Activated CD4-positive, CD25-positive, alpha-beta regulatory T cell treated with anti-CD3 and anti-CD28 coated beads, Interleukin-2, amount 50 U/mL, for 72 hours (primary cell): ENCODE data around the gene MEIS2.

Experiments used
- DNase-seq: peaks from one replicate; pipeline ENCODE4 v3.0.0; 2021

MEIS2 gene

DNA sequence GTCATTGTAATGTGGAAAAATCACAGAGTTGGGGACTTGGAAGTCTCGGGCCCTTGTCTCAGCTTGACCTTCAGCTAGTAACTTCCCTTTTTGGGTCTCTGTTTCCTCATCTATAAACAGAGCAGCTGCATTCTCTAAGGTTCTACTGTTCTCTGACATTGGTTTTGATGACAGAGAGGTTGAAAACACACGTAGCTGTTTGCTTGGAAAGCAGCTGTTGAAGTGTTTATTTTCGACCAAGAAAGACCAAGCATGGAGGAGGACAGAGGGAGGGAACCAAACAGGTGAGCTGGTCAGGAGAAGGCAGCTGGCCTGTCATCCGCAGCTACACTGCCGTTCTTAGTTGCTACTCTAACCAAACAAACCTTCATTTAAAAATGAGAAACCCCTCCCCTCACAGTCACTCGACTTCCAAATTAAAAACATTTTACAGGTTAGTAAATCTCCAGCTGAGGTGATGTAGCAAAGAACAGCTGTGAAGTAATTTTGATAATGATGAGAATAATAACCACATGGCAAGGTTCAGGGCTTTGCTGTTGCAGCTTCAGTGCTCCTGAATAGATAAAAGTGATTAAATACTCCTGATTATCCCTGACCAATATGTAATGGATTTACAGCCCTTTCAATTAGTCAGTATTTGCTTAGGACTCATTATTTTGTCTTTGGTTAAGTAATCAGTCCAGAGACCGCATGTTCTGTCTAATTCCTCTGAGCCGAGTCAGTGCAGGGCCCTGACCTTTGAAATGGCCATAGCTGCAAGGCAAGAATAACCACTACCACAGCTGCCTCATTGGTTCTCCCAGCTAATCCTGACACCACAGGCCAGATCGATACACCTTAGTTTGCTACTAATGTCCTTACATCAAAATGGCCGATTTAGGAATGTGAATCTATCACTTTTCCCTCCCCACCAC, 65.3 kb downstream of the MEIS2 start:
- no peak for DNase-seq

GRCh38 chr15:37034392-37034791, 66.0 kb downstream of the MEIS2 start:
- no peak for DNase-seq

DNA sequence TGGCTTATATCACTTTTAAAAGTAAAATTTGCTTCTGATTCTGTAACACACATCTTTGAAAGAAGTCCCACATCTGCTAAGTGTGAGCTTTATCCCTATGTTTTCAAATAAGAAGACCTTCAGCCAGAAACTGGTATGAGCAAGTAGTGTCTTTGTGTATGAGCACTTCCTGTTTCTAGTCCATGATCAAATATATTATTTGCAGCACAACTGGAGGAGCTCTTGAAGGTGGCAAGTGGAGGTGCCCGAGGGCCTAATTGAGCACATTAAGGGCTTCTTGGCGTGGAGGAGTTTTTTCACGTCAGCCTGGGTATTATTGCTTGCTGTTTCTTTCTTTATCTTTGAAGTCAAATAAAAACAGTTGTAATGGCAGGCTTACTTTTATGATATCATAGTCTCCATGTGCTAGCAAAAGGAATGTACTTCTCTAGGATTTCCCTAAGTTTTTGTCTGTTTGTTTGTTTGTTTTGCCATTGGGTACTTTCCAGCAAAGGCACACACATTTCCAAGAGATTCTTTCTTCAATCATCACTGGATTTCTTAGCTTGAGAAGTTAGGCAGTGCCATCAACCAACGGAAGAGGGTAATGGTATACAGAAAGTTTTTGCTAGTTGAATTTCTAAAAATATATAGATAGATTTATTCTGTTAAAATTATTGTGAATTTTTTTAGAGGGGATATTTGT, 68.1 kb downstream of the MEIS2 start:
- DNase-seq, result no peak

DNA sequence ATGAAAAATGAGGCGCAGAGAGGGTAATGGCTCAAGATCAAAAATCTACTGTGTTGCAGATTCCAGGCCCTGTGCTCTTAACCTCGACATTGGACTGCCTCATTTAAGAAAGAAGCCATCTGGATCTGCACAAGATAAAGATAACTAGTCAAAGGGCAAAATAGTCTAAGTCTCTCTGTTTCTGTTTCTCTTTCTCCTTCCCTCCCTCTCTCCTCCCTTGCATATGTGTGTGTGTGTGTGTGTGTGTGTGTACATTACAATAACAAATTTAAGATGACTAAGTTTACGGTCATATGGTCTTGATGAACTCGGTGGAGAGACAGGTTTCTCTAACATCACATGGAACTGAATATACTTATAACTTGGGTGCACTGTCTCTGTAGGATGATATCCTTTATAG, 69.2 kb downstream of the MEIS2 start:
- no peak for DNase-seq

- DNase-seq, result no peak
Observed at GRCh38 chr15:37028625-37029296, 71.6 kb downstream of the MEIS2 start.

DNA sequence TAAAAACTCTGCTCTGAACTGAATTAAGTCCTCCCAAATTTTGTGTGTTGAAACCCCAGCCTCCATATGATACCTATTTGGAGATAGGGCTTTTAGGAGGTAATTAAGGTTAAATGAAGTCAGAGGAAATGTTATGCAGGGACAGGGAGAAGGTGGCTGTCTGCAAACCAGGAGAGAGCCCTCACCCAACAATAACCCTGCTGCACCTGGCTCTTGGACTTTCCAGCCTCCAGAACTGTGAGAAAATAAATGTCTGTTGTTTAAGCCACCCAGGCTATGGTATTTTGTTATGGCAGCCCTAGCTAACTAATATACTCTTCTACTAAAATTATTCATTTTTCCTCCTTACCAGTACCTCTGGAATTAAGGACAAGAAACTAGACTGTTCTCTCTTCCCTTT, 79.5 kb downstream of the MEIS2 start:
- DNase-seq, result no peak

DNA sequence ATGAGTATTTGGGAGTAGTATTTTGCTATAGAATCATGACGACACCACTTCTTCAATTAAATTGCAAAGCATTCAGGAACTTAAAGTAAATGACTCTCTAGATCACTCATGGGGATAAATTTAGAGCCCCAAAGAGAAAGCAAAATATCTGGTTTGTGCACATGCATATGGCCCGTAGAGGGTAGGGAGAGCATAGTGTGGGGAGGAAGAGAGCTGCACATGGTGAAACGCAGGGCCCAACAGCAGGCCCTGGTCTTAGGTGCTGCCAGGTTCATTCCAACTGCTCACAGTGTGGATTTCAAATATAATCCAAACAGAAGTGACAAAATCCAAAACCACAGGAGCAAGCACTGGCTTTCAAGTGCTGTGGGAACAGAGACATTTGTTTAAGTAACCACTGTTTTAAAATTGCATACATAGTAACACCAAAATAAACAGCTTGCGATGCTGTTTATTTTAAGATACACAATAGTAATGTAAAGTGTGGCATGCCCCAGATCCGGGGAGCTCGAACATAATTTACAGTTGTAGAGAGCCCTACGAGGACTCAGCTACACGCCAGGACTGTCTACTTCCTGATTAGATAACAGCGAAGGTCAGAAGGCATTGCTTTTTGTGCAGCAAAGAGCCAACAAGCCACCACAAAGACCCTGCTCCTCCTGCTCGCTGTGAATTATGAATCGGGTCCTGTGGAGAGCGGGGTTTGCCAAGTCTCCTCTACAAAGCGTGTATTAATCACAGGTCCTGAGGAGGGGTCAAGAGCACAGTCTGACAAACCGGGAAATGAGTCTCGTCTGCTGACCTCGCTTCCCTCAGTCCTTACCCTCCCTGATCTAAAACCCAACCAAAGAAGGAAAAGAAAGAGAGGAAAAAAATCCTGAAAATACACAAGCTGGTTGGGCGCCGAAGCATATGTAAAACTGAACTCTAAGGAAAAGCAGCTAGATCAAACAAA, 80.6 kb downstream of the MEIS2 start:
- no peak for DNase-seq

- DNase-seq, result no peak
Observed at GRCh38 chr15:37017031-37017625, 83.2 kb downstream of the MEIS2 start.

DNA sequence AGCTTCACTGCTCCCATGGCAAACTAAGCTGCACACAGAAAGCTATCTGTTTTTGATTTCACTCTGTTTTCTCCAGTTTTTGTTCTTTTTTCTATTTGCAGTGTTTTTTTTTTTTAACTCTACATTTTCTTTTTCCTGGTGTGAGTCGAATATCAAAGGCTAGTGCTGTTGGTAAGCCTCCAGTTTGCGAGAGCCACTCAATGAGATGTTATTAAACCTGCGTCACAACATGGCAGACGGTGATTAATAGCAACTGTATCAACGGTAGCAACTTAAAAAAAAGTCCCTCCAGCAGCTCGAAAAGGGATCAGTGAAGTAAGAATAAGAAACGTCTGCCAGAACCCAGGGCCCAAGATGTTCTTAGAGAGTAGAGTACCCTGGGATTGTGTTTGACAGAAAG, 84.1 kb downstream of the MEIS2 start:
- no peak for DNase-seq

DNA sequence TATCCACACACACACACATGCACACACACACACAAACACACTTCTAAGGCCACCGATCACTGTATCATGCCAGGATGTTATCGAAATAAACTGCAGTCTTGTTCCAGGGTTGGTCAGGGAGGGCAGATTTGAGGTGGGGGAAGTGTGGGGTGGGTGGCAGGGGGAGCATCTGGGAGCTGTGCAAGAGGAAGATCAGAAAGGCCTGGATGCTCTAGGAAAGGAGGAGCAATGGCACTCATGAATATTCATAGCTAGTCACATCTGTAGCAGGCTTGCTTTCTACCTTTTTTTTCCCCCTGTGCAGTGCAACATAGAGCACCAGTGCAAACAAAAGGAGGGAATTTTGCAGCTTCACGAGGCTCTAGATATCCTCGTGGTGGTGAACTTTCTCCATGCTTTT, 84.9 kb downstream of the MEIS2 start:
- DNase-seq, result no peak

GRCh38 chr15:37015035-37015434, 85.3 kb downstream of the MEIS2 start:
- DNase-seq, result no peak

GRCh38 chr15:37014566-37014965, 85.8 kb downstream of the MEIS2 start:
- DNase-seq, result no peak

DNA sequence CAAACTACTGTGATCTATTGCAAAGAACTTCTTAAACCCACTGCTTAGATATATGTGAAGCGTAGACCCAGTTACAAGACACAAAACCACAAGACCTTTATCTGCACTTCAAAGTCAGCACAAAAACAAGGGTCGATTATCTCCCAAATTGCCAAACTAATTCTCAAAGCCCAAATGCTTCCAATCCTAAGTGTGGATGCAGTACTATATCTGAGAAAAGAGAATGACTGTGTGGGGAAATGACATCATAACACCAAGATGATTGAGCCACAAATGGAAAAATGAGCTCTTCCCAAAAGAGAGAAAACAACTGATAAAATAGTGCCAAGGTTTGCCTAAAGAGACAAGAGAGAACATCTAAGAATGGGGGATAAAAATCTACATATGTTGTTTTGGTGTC, 86.2 kb downstream of the MEIS2 start:
- no peak for DNase-seq

DNA sequence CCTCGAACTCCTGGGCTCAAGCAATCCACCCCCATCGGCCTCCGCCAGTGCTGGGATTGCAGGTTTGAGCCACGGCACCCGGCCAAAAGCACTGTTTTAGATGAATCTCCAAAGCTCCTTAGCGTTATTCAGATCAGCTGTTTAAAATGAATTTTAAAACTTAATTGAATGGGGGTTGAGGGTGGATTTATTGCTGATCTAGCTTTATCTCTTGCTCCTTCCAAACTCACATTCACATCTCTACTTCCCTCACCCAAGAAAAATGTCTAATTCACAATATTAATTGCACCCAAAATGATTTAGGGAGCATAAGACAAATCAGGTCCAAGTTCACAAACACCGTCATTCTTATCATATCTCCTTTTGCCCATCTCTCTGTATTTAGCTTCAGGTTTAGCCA, 89.8 kb downstream of the MEIS2 start:
- no peak for DNase-seq

GRCh38 chr15:37009288-37009687, 91.1 kb downstream of the MEIS2 start:
- no peak for DNase-seq

DNA sequence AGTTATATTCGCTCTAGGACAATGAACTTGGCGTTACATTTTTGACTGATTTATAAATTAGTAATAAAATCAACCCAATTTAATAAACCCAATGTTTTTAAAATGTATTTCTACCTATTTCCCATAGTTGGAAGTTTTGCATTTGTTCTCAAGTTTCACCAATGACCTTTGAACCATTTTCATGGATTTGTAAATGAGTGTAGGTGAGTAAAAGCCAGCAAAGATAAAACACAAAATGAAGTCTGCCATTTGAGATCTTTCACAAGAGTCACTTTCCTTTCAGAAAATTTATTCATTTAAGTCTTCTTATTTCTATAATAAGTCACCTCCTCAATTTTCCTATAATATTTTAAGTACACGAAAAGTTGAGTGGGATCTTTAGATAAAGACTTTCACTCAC, 92.1 kb downstream of the MEIS2 start:
- DNase-seq, result no peak

- no peak for DNase-seq
Observed at GRCh38 chr15:37007301-37007700, 93.0 kb downstream of the MEIS2 start.

DNA sequence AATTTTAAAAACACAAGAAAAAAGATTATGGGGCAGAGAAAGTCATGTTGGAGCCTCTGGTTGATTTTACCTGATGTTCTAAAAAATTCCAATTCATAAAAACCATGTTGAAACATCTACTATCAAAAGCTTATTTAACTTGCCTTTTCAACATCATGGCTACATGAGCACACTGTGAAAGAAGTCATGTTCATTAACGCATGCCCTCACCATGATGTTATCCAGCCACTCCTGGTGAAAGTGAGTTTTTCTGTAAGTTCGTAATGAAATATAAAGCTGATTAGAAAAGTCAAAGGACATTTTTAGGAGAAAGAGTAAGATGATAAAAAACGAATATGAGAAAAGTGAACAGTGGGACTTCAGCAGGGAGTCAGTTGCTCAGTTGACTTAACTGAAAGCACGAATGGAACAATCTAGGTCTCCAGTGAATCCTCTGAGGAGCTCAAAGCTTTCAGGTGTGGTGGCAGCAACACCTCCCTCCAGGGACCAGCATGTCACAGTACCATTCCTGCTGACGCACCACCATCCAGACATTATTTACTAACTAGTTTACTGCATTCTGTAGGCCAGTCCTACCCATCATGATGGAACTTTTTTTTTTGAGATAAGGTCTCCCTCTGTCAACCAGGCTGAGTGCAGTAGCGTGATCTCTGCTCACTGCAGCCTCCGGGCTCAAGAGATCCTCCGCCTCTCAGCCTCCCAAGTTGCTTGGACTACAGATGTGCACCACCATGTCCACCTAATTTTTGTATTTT, 95.2 kb downstream of the MEIS2 start:
- no peak for DNase-seq

DNA sequence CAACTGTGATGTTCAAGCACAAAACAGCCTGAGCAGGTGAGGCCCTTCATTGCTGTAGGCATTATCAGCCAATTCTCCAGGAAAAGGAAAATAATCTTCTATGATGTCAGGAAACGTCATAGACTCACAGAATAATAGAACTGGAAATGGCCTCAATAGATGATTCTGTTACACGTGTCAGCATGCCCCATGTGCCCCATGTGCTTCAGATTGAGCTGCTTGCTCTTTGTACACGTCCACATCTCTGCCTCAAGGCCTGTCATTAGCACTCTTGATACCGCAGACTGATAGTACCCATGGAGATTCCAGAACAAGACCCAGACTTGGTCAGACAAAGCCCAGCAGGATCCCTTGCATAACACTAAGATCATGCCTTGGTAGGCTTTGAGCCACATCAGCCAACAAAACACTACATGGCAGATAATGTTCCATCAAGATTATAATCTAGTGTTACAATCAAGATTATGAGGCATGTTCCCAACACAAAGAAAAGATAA, 95.9 kb downstream of the MEIS2 start:
- no peak for DNase-seq

- no peak for DNase-seq
Observed at GRCh38 chr15:37002041-37002672, 98.2 kb downstream of the MEIS2 start.

GRCh38 chr15:37001417-37001816, 98.9 kb downstream of the MEIS2 start:
- DNase-seq, result no peak
